HCT116 (cell line): Measurements from ENCODE around the gene FHOD3. TPM values are rescaled to one million over a fixed set of nuclear protein-coding genes. Genes with fewer than 3 reads are reported as not detected.

Experiments used
- ATAC-seq: fragments of 200-7000 bp; cut with Tn5 transposase; 2 replicates; pipeline ENCODE4 v1.9.1; 2020; ENCODE audit warnings: mild to moderate bottlenecking, moderate library complexity
- BruUV-seq: library from RNA; stranded (reverse); fragments of 400-500 nt; replicated peaks from 2 replicates; lab custom pipeline; 2021; lab: Mats Ljungman, UMichigan
- CTCF ChIA-PET: fragments of 300-600 bp; sonication (Branson Sonifier 250); formaldehyde crosslinking; loops from one replicate; lab custom pipeline; 2021; ENCODE audit warnings: antibody characterized with exemption; lab: Charles Lee
- POLR2A ChIA-PET: fragments of 300-600, 350-600 bp; sonication (Branson Sonifier 250); formaldehyde crosslinking; loops from one replicate; lab custom pipeline; 2021; ENCODE audit warnings: antibody characterized with exemption; lab: Charles Lee
- RAD21 ChIA-PET, 2 experiments: fragments of 300-600 bp; sonication (Branson Sonifier 250); formaldehyde crosslinking; loops; one replicate each; lab custom pipeline; 2023; ENCODE audit warnings: low total read pairs in 2 of 2; ENCODE audit not compliant: uncharacterized antibody in 2 of 2, unreplicated experiment in 2 of 2, low non-redundant PET in 1 of 2; lab: Charles Lee
- DNase-seq: peaks from one replicate; pipeline ENCODE4 v3.0.0-alpha.2; 2010; ENCODE audit warnings: low read depth, low spot score
- H2AFZ ChIP-seq: fragments of 200-600 bp; shearing (Covaris generic), sonication (generic); 2 replicates; pipeline ENCODE4 v1.6.1; 2017; ENCODE audit warnings: low read depth, mixed run types, mixed read lengths, antibody characterized with exemption, low read length; ENCODE audit not compliant: poor library complexity, severe bottlenecking
- H3K27ac ChIP-seq: 2 replicates; pipeline ENCODE4 v1.5.1; 2012; ENCODE audit warnings: low read depth, low read length
- H3K27me3 ChIP-seq: fragments of 200-600 bp; sonication (generic); 2 replicates; pipeline ENCODE4 v1.6.1; 2016; ENCODE audit warnings: mixed run types, low read length, mixed read lengths; ENCODE audit not compliant: insufficient read depth
- H3K36me3 ChIP-seq, 2 experiments: fragments of 200-500 bp in 1 of 2; fragments of 200-600 bp in 1 of 2; sonication (Bioruptor generic) in 1 of 2; sonication (generic) in 1 of 2; 2 replicates each; pipeline versions ENCODE4 v1.5.1 to v1.6.1; 2014 to 2016; ENCODE audit warnings: low read length in 2 of 2, inconsistent platforms in 1 of 2, mixed read lengths in 1 of 2, mixed run types in 1 of 2; ENCODE audit not compliant: insufficient read depth in 2 of 2, control insufficient read depth in 1 of 2
- H3K4me1 ChIP-seq, 2 experiments: fragments of 200-600 bp in 1 of 2; sonication (generic) in 1 of 2; 2 replicates each; pipeline versions ENCODE4 v1.5.1 to v1.6.1; 2012 to 2017; ENCODE audit warnings: low read length in 2 of 2, inconsistent platforms in 1 of 2, mild to moderate bottlenecking in 1 of 2, mixed read lengths in 1 of 2, mixed run types in 1 of 2, moderate library complexity in 1 of 2; ENCODE audit not compliant: insufficient read depth in 2 of 2, control insufficient read depth in 1 of 2
- H3K4me2 ChIP-seq: fragments of 200-600 bp; sonication (generic); 2 replicates; pipeline ENCODE4 v1.6.1; 2017; ENCODE audit warnings: mixed run types, low read length, mixed read lengths
- H3K4me3 ChIP-seq, 2 experiments: fragments of 200-600 bp in 1 of 2; sonication (generic) in 1 of 2; replicated peaks in 1 of 2; 2 replicates each; pipeline ENCODE4 v1.5.1; 2011 to 2016; ENCODE audit warnings: low read length in 2 of 2, control low read depth in 1 of 2, low read depth in 1 of 2, mild to moderate bottlenecking in 1 of 2, mixed read lengths in 1 of 2, mixed run types in 1 of 2
- H3K79me2 ChIP-seq: fragments of 200-600 bp; sonication (generic); 2 replicates; pipeline ENCODE4 v1.6.1; 2017; ENCODE audit warnings: mild to moderate bottlenecking, mixed run types, low read length, moderate library complexity, mixed read lengths; ENCODE audit not compliant: insufficient read depth
- H3K9ac ChIP-seq: fragments of 200-600 bp; sonication (generic); 2 replicates; pipeline ENCODE4 v1.6.1; 2016; ENCODE audit warnings: low read length, mixed read lengths
- H3K9me2 ChIP-seq: fragments of 200-600 bp; sonication (generic), shearing (Covaris generic); 2 replicates; pipeline ENCODE4 v1.6.1; 2017; ENCODE audit warnings: mixed run types, mild to moderate bottlenecking, moderate library complexity; ENCODE audit not compliant: insufficient read depth
- H3K9me3 ChIP-seq, 2 experiments: fragments of 200-500 bp in 1 of 2; fragments of 200-600 bp in 1 of 2; sonication (Bioruptor generic) in 1 of 2; sonication (generic) in 1 of 2; 2 replicates each; pipeline ENCODE4 v1.6.1; 2014 to 2017; ENCODE audit warnings: low read length in 2 of 2, mixed read lengths in 2 of 2, inconsistent platforms in 1 of 2, low read depth in 1 of 2, mild to moderate bottlenecking in 1 of 2, mixed run types in 1 of 2, moderate library complexity in 1 of 2; ENCODE audit not compliant: control insufficient read depth in 1 of 2, insufficient read depth in 1 of 2
- H4K20me1 ChIP-seq: fragments of 200-600 bp; sonication (generic), shearing (Covaris generic); 2 replicates; pipeline ENCODE4 v1.6.1; 2017; ENCODE audit warnings: mixed run types, mild to moderate bottlenecking, moderate library complexity; ENCODE audit not compliant: insufficient read depth
- EZH2phosphoT487 ChIP-seq: fragments of 200-600 bp; IDR thresholded peaks from 2 replicates; pipeline ENCODE4 v1.6.1; 2018; ENCODE audit warnings: antibody characterized with exemption, borderline replicate concordance
- FOSL1 ChIP-seq: IDR thresholded peaks from 2 replicates; pipeline ENCODE4 v1.6.1; 2012; ENCODE audit warnings: low read depth
- POLR2A ChIP-seq: IDR thresholded peaks from 2 replicates; pipeline ENCODE4 v1.7.0; 2011; ENCODE audit warnings: borderline replicate concordance; ENCODE audit not compliant: insufficient read depth, insufficient read length; ENCODE audit errors: extremely low read depth
- RAD21 ChIP-seq: IDR thresholded peaks from 2 replicates; pipeline ENCODE4 v1.6.1; 2012; ENCODE audit warnings: low read depth, mild to moderate bottlenecking
- SP1 ChIP-seq: IDR thresholded peaks from 2 replicates; pipeline ENCODE4 v1.6.1; 2012; ENCODE audit warnings: low read depth
- ZFX ChIP-seq: fragments of 450-650 bp; IDR thresholded peaks from 2 replicates; pipeline ENCODE4 v1.6.1; 2017
- intact Hi-C: fragments of 100-400 bp; cut with micrococcal nuclease; formaldehyde crosslinking; loops from 2 replicates; pipeline ENCODE4 v1.10.0; 2022
- total RNA-seq: library from RNA; stranded (reverse); gene quantifications from one replicate; pipeline ENCODE4 v1.2.1, GENCODE V29; 2021; ENCODE audit not compliant: unreplicated experiment
- TF ChIP-seq, protein P1 (sequence below), 3 experiments: fragments of 200-600 bp in 1 of 3; sonication (generic) in 1 of 3; IDR thresholded peaks in 2 of 3; conservative IDR thresholded peaks in 1 of 3; 2 replicates each; pipeline ENCODE4 v1.5.1; 2012 to 2017; ENCODE audit warnings: low read depth in 2 of 3, low read length in 2 of 3, antibody characterized with exemption in 1 of 3, borderline replicate concordance in 1 of 3, control low read depth in 1 of 3, mild to moderate bottlenecking in 1 of 3, mixed read lengths in 1 of 3, mixed run types in 1 of 3, moderate library complexity in 1 of 3; ENCODE audit not compliant: insufficient read depth in 1 of 3
- TF ChIP-seq, protein P2 (sequence below): IDR thresholded peaks from 2 replicates; pipeline ENCODE4 v1.6.1; 2012
- TF ChIP-seq, protein P3 (sequence below): IDR thresholded peaks from 2 replicates; pipeline ENCODE4 v1.6.1; 2012

The FHOD3 gene
- total RNA-seq, 1 experiment from 2014 or later = 4.0 TPM

DNA sequence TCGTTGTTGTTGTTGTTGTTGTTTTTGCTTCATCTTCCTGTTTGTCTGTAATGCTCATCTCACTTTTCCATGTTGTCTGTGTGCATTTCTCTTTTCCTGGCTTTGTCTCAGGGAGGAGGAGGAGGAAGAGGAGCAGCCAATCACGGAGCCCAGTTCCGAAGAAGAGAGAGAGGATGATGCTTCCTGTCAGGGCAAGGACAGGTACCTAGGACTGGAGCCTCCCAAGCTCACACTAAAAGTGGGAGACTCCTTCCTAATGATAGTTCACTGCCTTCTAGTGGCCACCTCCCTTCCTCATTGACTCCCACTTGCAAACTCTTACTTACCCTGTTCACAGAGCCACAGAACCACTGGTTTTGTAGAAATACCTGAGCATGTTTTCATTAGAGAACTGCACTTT is 351.7 kb downstream of the FHOD3 start:
- Histone ChIP-seq H3K9ac (no peak overlapping the region), H3K4me2 (no peak overlapping the region), H3K9me2 (no peaks in the 10 kb centered on the region), H3K4me1 (no peaks in the 10 kb centered on the region), H3K27ac (no peak overlapping the region), H4K20me1 (no peaks in the 10 kb centered on the region), H3K36me3 (no peaks in the 10 kb centered on the region), H3K4me3 (no peak overlapping the region), H2AFZ (no peak overlapping the region), H3K9me3 (no peaks in the 10 kb centered on the region), H3K27me3 (0 out of 2 replicates have a peak, but pooled peaks cover 4% of the 10 kb centered on the region), H3K79me2 (no peaks in the 10 kb centered on the region)
- intact Hi-C loops = no loop called here
- ChIA-PET CTCF (no interaction called here), POLR2A (no interaction called here), RAD21 (no interaction called here)
- TF ChIP-seq SP1 = no peak
- TF ChIP-seq, protein P1, sequence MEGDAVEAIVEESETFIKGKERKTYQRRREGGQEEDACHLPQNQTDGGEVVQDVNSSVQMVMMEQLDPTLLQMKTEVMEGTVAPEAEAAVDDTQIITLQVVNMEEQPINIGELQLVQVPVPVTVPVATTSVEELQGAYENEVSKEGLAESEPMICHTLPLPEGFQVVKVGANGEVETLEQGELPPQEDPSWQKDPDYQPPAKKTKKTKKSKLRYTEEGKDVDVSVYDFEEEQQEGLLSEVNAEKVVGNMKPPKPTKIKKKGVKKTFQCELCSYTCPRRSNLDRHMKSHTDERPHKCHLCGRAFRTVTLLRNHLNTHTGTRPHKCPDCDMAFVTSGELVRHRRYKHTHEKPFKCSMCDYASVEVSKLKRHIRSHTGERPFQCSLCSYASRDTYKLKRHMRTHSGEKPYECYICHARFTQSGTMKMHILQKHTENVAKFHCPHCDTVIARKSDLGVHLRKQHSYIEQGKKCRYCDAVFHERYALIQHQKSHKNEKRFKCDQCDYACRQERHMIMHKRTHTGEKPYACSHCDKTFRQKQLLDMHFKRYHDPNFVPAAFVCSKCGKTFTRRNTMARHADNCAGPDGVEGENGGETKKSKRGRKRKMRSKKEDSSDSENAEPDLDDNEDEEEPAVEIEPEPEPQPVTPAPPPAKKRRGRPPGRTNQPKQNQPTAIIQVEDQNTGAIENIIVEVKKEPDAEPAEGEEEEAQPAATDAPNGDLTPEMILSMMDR (IDR thresholded peaks at IDR 0.05 in 2 of 3, conservative IDR thresholded peaks at IDR 0.05 in 1 of 3; ENCODE audit: borderline replicate concordance in 1 of 3, insufficient read depth in 1 of 3, low read depth in 2 of 3, low read length in 2 of 3) = no peak; a peak in 1 of 6 replicates
- no peak for TF ChIP-seq RAD21
- TF ChIP-seq, protein P2, sequence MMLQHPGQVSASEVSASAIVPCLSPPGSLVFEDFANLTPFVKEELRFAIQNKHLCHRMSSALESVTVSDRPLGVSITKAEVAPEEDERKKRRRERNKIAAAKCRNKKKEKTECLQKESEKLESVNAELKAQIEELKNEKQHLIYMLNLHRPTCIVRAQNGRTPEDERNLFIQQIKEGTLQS = no peak
- no peak for TF ChIP-seq EZH2phosphoT487
- no peak for TF ChIP-seq POLR2A
- TF ChIP-seq ZFX = no peak
- no peak for TF ChIP-seq FOSL1
- TF ChIP-seq, protein P3, sequence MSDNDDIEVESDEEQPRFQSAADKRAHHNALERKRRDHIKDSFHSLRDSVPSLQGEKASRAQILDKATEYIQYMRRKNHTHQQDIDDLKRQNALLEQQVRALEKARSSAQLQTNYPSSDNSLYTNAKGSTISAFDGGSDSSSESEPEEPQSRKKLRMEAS = no peak
- ATAC-seq (no peak), DNase-seq (no peak)
- BruUV-seq = no TSS peak
